OCI-LY7 (cell line): ENCODE results near the gene TMEM19.

Experiments used
- CTCF ChIP-seq: fragments of 200-600 bp; sonication (generic); conservative IDR thresholded peaks from 2 replicates; pipeline ENCODE4 v1.5.1; 2014; ENCODE audit warnings: mild to moderate bottlenecking, antibody characterized with exemption, low read length, moderate library complexity, mixed read lengths
- EZH2phosphoT487 ChIP-seq: fragments of 200-600 bp; sonication (generic); IDR thresholded peaks from 2 replicates; pipeline ENCODE4 v1.6.1; 2018; ENCODE audit warnings: low read depth, borderline replicate concordance, mild to moderate bottlenecking, mixed run types, antibody characterized with exemption, low read length, moderate library complexity, mixed read lengths

DNA sequence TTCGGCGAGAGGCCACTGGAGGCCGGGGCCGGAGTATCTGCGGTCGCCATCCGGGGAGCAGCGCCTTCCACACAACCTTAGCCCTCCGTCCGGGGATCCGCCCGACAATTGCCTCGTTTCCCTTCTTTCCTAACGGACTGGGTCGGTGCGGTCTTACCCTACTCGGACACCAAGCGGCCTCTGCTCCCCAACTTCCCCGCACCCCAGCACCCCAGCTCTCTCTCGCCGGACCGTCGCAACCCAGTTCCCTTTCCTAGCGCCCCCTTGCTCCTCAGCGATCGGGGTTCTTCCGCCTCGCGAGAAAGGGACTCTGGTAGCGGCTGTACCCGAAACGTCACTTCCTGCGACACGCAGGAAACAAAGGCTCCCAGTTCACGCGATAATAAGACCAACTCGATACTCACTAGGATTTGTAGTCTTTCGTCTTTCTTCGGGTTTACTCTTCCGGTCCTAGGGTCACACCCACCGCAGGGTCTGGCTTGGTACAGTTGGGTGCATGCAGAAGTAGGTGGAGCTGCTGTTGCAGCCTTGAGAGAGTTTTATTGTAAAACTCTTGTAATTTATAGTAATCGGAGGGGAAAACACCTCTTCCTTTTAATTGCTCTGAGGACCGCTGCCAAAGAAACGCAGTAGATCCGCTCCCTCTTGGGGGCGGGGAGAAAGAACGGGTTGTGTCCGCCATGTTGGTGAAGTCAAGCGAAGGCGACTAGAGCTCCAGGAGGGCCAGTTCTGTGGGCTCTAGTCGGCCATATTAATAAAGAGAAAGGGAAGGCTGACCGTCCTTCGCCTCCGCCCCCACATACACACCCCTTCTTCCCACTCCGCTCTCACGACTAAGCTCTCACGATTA is 22.1 kb upstream of the TMEM19 start, which contains the start of the genes THAP2 and ZFC3H1:
- TF ChIP-seq CTCF (peak; percentile 65), EZH2phosphoT487 (no peak)
